ENCODE data around the gene RRM2.
"Not testable (repeated sequence)": the region's sequence is repeated elsewhere in the genome, so short reads cannot be mapped to it uniquely, and the experiment has no call there.

Gene RRM2

GRCh38 chr2:10089565-10090190 is 32.9 kb upstream of the RRM2 start:
- no CpG with 5 or more reads among the region's 5 CpGs for WGBS (ENCODE audit: insufficient coverage, insufficient read length)
- Histone ChIP-seq H3K27ac (ENCODE audit: low read length) (no peak overlapping the region), H3K9me3 (ENCODE audit: control insufficient read depth, insufficient read depth, low read length) (no peaks in the 10 kb centered on the region), H3K27me3 (ENCODE audit: control insufficient read depth, insufficient read depth, low read length) (no peaks in the 10 kb centered on the region), H3K4me3 (ENCODE audit: low read length) (no peak overlapping the region), H3K36me3 (ENCODE audit: control insufficient read depth, insufficient read depth, low read length) (no peaks in the 10 kb centered on the region), H3K4me1 (ENCODE audit: control insufficient read depth, insufficient read depth, low read length) (no peaks in the 10 kb centered on the region)
- no peak for DNase-seq (ENCODE audit: low read depth, low spot score)

- DNase-seq (ENCODE audit: low read depth, low spot score), result no peak
- H3K4me1 ChIP-seq (ENCODE audit: control insufficient read depth, insufficient read depth, low read length), result no peaks in the 10 kb centered on the region
- no CpG with 5 or more reads among the region's 52 CpGs for WGBS (ENCODE audit: insufficient coverage, insufficient read length)
- H3K27me3 ChIP-seq (ENCODE audit: control insufficient read depth, insufficient read depth, low read length), result no peaks in the 10 kb centered on the region
- no peaks in the 10 kb centered on the region for H3K36me3 ChIP-seq (ENCODE audit: control insufficient read depth, insufficient read depth, low read length)
- no peak overlapping the region for H3K27ac ChIP-seq (ENCODE audit: low read length)
- no peak overlapping the region for H3K4me3 ChIP-seq (ENCODE audit: low read length)
- H3K9me3 ChIP-seq (ENCODE audit: control insufficient read depth, insufficient read depth, low read length), result no peaks in the 10 kb centered on the region
These were observed 31.2 kb upstream of the RRM2 start for GRCh38 chr2:10091182-10091888.

GRCh38 chr2:10091889-10092244 is 30.7 kb upstream of the RRM2 start:
- not testable (repeated sequence) for H3K9me3 ChIP-seq (ENCODE audit: control insufficient read depth, insufficient read depth, low read length); H3K36me3 ChIP-seq (ENCODE audit: control insufficient read depth, insufficient read depth, low read length); DNase-seq (ENCODE audit: low read depth, low spot score); H3K4me3 ChIP-seq (ENCODE audit: low read length); H3K27me3 ChIP-seq (ENCODE audit: control insufficient read depth, insufficient read depth, low read length); H3K4me1 ChIP-seq (ENCODE audit: control insufficient read depth, insufficient read depth, low read length); H3K27ac ChIP-seq (ENCODE audit: low read length)
- WGBS (ENCODE audit: insufficient coverage, insufficient read length), result no CpG with 5 or more reads among the region's 2 CpGs

GRCh38 chr2:10094271-10094814 is 28.2 kb upstream of the RRM2 start:
- Histone ChIP-seq H3K36me3 (ENCODE audit: control insufficient read depth, insufficient read depth, low read length) (no peaks in the 10 kb centered on the region), H3K27ac (ENCODE audit: low read length) (no peak overlapping the region), H3K4me3 (ENCODE audit: low read length) (no peak overlapping the region), H3K27me3 (ENCODE audit: control insufficient read depth, insufficient read depth, low read length) (no peaks in the 10 kb centered on the region), H3K4me1 (ENCODE audit: control insufficient read depth, insufficient read depth, low read length) (peaks cover 2% of the 10 kb centered on the region; the same call in 1 of the 2 replicates), H3K9me3 (ENCODE audit: control insufficient read depth, insufficient read depth, low read length) (no peaks in the 10 kb centered on the region)
- DNase-seq (ENCODE audit: low read depth, low spot score), result no peak
- WGBS (ENCODE audit: insufficient coverage, insufficient read length), result no CpG with 5 or more reads among the region's 13 CpGs

GRCh38 chr2:10095175-10095574 is 27.4 kb upstream of the RRM2 start:
- Histone ChIP-seq H3K4me1 (ENCODE audit: control insufficient read depth, insufficient read depth, low read length) (peaks cover 2% of the 10 kb centered on the region; the same call in 1 of the 2 replicates), H3K36me3 (ENCODE audit: control insufficient read depth, insufficient read depth, low read length) (no peaks in the 10 kb centered on the region), H3K9me3 (ENCODE audit: control insufficient read depth, insufficient read depth, low read length) (no peaks in the 10 kb centered on the region; the same call in 1 of the 2 replicates), H3K27ac (ENCODE audit: low read length) (no peak overlapping the region), H3K4me3 (ENCODE audit: low read length) (no peak overlapping the region), H3K27me3 (ENCODE audit: control insufficient read depth, insufficient read depth, low read length) (no peaks in the 10 kb centered on the region)
- no CpG with 5 or more reads among the region's 9 CpGs for WGBS (ENCODE audit: insufficient coverage, insufficient read length)
- no peak for DNase-seq (ENCODE audit: low read depth, low spot score)

GRCh38 chr2:10096641-10097040 is 25.9 kb upstream of the RRM2 start:
- no peaks in the 10 kb centered on the region for H3K27me3 ChIP-seq (ENCODE audit: control insufficient read depth, insufficient read depth, low read length)
- H3K4me1 ChIP-seq (ENCODE audit: control insufficient read depth, insufficient read depth, low read length), result peaks cover 2% of the 10 kb centered on the region; the same call in 1 of the 2 replicates
- no peak overlapping the region for H3K27ac ChIP-seq (ENCODE audit: low read length)
- DNase-seq (ENCODE audit: low read depth, low spot score), result no peak
- WGBS (ENCODE audit: insufficient coverage, insufficient read length), result no CpG with 5 or more reads among the region's 10 CpGs
- H3K4me3 ChIP-seq (ENCODE audit: low read length), result no peak overlapping the region
- no peaks in the 10 kb centered on the region; the same call in 1 of the 2 replicates for H3K9me3 ChIP-seq (ENCODE audit: control insufficient read depth, insufficient read depth, low read length)
- no peaks in the 10 kb centered on the region for H3K36me3 ChIP-seq (ENCODE audit: control insufficient read depth, insufficient read depth, low read length)

GRCh38 chr2:10097352-10098148 is 25.0 kb upstream of the RRM2 start:
- Histone ChIP-seq H3K27me3 (ENCODE audit: control insufficient read depth, insufficient read depth, low read length) (no peaks in the 10 kb centered on the region), H3K4me1 (ENCODE audit: control insufficient read depth, insufficient read depth, low read length) (peaks cover 2% of the 10 kb centered on the region; the same call in 1 of the 2 replicates), H3K27ac (ENCODE audit: low read length) (no peak overlapping the region), H3K4me3 (ENCODE audit: low read length) (no peak overlapping the region), H3K36me3 (ENCODE audit: control insufficient read depth, insufficient read depth, low read length) (no peaks in the 10 kb centered on the region), H3K9me3 (ENCODE audit: control insufficient read depth, insufficient read depth, low read length) (no peaks in the 10 kb centered on the region; the same call in 1 of the 2 replicates)
- DNase-seq (ENCODE audit: low read depth, low spot score), result no peak
- WGBS (ENCODE audit: insufficient coverage, insufficient read length), result no CpG with 5 or more reads among the region's 16 CpGs

GRCh38 chr2:10101491-10101890 is 21.0 kb upstream of the RRM2 start:
- H3K27ac ChIP-seq (ENCODE audit: low read length), result no peak overlapping the region
- H3K4me3 ChIP-seq (ENCODE audit: low read length), result no peak overlapping the region
- no peaks in the 10 kb centered on the region for H3K27me3 ChIP-seq (ENCODE audit: control insufficient read depth, insufficient read depth, low read length)
- DNase-seq (ENCODE audit: low read depth, low spot score), result no peak
- H3K9me3 ChIP-seq (ENCODE audit: control insufficient read depth, insufficient read depth, low read length), result no peaks in the 10 kb centered on the region; the same call in 1 of the 2 replicates
- peaks cover 2% of the 10 kb centered on the region; the same call in 1 of the 2 replicates for H3K4me1 ChIP-seq (ENCODE audit: control insufficient read depth, insufficient read depth, low read length)
- no peaks in the 10 kb centered on the region for H3K36me3 ChIP-seq (ENCODE audit: control insufficient read depth, insufficient read depth, low read length)
- no CpG with 5 or more reads among the region's 7 CpGs for WGBS (ENCODE audit: insufficient coverage, insufficient read length)

GRCh38 chr2:10103179-10103578 is 19.4 kb upstream of the RRM2 start:
- Histone ChIP-seq H3K27ac (ENCODE audit: low read length) (no peak overlapping the region), H3K36me3 (ENCODE audit: control insufficient read depth, insufficient read depth, low read length) (no peaks in the 10 kb centered on the region), H3K9me3 (ENCODE audit: control insufficient read depth, insufficient read depth, low read length) (no peaks in the 10 kb centered on the region; the same call in 1 of the 2 replicates), H3K4me3 (ENCODE audit: low read length) (no peak overlapping the region), H3K27me3 (ENCODE audit: control insufficient read depth, insufficient read depth, low read length) (no peaks in the 10 kb centered on the region), H3K4me1 (ENCODE audit: control insufficient read depth, insufficient read depth, low read length) (no peaks in the 10 kb centered on the region)
- no peak for DNase-seq (ENCODE audit: low read depth, low spot score)
- WGBS (ENCODE audit: insufficient coverage, insufficient read length), result no CpG with 5 or more reads among the region's 6 CpGs

GRCh38 chr2:10104906-10105305 is 17.6 kb upstream of the RRM2 start:
- H3K9me3 ChIP-seq (ENCODE audit: control insufficient read depth, insufficient read depth, low read length); DNase-seq (ENCODE audit: low read depth, low spot score); H3K4me1 ChIP-seq (ENCODE audit: control insufficient read depth, insufficient read depth, low read length); H3K4me3 ChIP-seq (ENCODE audit: low read length); H3K36me3 ChIP-seq (ENCODE audit: control insufficient read depth, insufficient read depth, low read length); H3K27me3 ChIP-seq (ENCODE audit: control insufficient read depth, insufficient read depth, low read length); H3K27ac ChIP-seq (ENCODE audit: low read length): not testable (repeated sequence)

Measured in iPS DF 6.9 (cell line).